Measurements from ENCODE around the gene TAF7L.

- no peak for TF ChIP-seq EZH2 (IDR thresholded peaks at IDR 0.05; ENCODE audit: borderline replicate concordance, low read depth, low read length, severe bottlenecking)
- TF ChIP-seq CTCF (IDR thresholded peaks at IDR 0.05; ENCODE audit: extremely low read depth in 1 of 2, insufficient read depth in 1 of 2, low read depth in 1 of 2, low read length in 2 of 2) = no peak
- TF ChIP-seq FOS (IDR thresholded peaks at IDR 0.05; ENCODE audit: borderline replicate concordance, insufficient read depth, low read length) = no peak
- TF ChIP-seq POLR2A (IDR thresholded peaks at IDR 0.05; ENCODE audit: low read depth, low read length) = no peak
- no peak for TF ChIP-seq MYC (IDR thresholded peaks at IDR 0.05; ENCODE audit: low read depth, low read length)
- no peak for TF ChIP-seq POLR2AphosphoS5 (IDR thresholded peaks at IDR 0.05; ENCODE audit: insufficient read depth, low read depth, low read length)
- TF ChIP-seq MAX (IDR thresholded peaks at IDR 0.05; ENCODE audit: insufficient read depth, insufficient read length) = no peak
- TF ChIP-seq JUN (IDR thresholded peaks at IDR 0.05; ENCODE audit: borderline replicate concordance, insufficient read depth, insufficient read length, low read depth) = no peak
These were observed 27.4 kb downstream of the TAF7L start for GRCh38 chrX:101263766-101264165.

Data from endothelial cell of umbilical vein (primary cell).